Renal cortex interstitium (tissue), 11 donors: ENCODE results near the gene LYPD5. TPM values are rescaled to one million over a fixed set of nuclear protein-coding genes. Genes with fewer than 3 reads are reported as not detected.
"Not testable (repeated sequence)": the region's sequence is repeated elsewhere in the genome, so short reads cannot be mapped to it uniquely, and the experiment has no call there.

Experiments
- DNase-seq, 11 donors: peaks; one replicate each; pipeline ENCODE4 v3.0.0-alpha.2; 2013; ENCODE audit warnings: low read depth in 9 of 11, low spot score in 4 of 11; ENCODE audit errors: extremely low read depth in 1 of 11
- polyA plus RNA-seq, 3 donors: library from polyadenylated mRNA; unstranded; fragments of 120-200 nt; gene quantifications; one replicate each; pipeline ENCODE4 v1.2.1, GENCODE V29; 2013; ENCODE audit not compliant: insufficient read length in 3 of 3

The LYPD5 gene
- polyA plus RNA-seq, 3 donors = 0.17 to 0.41 (median 0.30) TPM

DNA sequence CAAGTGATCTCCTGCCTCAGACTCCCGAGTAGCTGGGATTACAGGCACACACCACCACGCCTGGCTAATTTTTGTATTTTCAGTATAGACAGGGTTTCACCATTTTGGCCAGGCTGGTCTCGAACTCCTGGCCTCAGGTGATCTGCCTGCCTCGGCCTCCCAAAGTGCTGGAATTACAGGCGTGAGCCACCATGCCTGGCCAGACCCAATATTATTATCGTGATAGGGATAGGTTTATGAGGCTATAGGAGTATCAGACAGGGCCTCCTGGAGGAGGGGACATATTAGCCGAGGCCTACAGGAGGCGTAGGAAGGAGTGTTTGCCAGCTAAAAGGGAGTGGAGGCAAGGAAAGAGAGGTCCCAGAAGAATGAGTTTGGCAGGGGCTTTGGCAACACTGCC is 37.6 kb downstream of the LYPD5 start:
- not testable (repeated sequence) for DNase-seq

GRCh38 chr19:43763473-43763939 is 38.7 kb downstream of the LYPD5 start:
- no peak for DNase-seq

DNA sequence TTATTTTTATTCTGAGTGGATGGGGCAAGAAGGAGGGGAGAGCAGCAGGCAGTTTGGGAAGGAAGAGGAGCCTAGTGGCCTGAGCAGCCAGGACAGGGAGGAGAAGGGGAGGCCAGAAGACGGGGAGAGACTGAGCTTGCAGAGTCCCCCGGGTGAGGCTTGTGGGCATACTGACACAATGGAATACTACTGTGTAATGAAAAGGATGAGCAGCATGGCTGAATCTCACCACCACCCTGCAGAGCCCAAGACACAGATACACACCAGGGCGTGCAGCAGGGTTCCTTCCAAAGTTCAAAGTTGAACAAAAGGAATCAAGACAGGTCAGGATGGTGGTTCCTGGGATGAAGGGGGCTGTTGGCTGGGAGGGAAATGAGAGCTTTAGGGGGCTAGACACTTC is 39.4 kb downstream of the LYPD5 start:
- no peak for DNase-seq

GRCh38 chr19:43760941-43761340 is 41.3 kb downstream of the LYPD5 start:
- DNase-seq = no peak

DNA sequence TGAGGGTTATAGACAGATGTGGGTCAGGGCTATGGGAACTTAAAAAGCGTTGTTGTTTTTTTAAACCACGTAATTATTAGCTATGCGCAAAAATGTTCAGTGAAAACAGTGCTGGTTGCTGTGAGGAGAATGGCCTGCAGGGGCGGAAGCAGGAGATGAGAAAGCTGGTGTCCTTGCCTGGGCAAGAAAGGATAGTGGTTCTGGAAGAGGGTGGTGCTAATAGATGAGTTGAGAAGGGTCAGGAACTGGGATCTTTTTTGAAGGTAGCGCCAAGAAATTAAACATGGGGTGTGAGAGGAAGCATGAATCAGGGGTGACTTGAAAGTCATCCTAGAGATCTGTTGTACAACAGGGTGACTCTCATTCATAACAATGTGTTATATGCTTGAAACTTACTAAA is 42.7 kb downstream of the LYPD5 start:
- no peak for DNase-seq

DNA sequence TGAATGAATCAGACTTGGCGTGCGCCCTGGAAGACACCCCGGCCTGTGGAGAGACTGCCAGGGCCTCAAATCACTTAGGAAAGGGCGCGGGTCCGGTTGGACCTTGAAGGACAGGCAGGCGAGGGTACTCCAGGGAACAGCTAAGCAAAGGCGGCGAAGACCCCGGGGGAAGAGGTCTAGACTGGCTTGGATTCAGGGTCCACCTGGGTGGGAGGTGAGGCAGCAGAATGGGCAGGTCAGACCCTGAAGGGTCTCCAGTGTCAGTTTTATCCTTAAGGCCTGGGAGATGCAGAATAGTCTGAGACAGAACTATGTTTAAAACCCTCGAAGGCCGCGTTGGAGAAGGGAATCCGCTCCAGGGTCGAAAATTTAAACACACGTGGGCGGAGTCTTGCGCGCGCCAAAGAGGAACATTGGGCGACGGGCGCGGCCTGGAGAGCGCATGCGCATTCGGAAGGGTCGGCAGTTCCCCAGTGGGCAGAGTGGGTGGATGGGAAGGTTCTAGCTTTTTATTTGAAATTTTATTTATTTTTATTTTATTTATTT is 46.9 kb downstream of the LYPD5 start:
- DNase-seq = peak in 9 of 11 donors; percentile 55 to 71 (median 65)

DNA sequence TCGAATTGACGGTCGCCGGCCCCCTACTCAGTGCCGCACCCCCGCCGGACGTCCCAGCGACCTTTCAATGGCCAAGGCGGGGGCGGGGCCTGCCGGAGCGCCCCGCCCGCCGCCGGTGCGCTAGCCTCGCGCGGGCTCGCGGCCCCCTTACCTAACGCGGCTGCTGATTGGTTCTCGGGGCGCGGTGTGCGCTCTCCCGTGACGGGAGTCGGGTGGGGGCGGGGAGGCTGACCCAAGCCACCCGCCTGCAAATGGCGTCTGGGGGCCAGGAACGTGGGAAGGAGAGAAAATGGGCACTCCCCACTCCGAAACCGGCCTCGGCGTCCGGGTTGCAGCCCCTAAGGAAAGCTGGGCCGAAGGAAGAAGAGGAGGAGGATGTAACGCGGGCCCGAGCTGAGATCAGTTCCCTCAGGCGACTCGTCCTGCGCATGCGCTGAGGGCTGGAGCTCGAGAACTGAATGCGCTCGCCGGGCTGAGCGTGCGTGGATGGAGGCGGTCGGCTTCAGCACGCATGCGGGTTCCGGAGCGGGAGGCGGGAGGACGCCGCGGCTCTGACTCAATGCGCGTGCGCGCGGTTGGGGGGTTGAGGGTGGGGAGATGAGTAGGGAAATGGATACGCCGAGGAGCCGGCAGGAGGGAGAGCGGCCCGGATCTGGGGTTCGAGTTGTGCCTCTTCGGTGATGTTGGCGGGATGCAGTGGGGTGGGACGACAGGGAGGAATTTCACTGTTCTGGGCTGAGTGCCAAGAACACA is 47.6 kb downstream of the LYPD5 start, which contains the start of gene SMG9:
Gene SMG9 (minus strand): TSS at position 460 of the 753 bp plus-strand sequence. CDS start 4,221 bp downstream, outside the sequence.
- DNase-seq = peak; percentile 91 to 99 (median 98)

GRCh38 chr19:43754253-43754502 is 48.1 kb downstream of the LYPD5 start:
- no peak for DNase-seq

DNA sequence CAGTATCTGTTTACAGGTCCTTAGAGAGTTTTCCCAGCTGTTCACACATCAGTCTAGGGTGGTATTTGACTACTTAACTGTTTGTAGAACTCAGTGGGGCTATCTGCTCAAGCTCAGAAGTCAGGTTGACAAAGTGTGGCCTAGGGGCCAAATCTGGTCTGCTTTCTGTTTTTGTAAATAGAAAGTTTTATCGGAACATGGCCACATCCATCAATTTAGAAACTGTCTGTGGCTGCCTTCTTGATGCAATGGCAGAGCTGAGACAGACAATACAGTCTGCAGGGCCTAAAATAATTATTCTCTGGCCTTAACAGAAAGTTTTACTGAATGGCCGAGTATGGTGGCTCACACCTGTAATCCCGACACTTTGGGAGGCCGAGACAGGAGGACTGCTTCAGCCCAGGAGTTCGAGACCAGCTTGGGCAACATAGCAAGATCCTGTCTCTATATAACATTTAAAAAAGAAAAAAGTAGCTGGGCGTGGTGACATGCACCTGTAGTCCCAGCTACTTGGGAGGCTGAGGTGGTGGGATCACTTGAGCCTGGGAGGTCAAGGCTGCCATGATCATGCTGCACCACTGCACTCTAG is 49.9 kb downstream of the LYPD5 start:
- no peak for DNase-seq

GRCh38 chr19:43751466-43752220 is 50.6 kb downstream of the LYPD5 start:
- DNase-seq = no peak

- no peak for DNase-seq
Observed at GRCh38 chr19:43749898-43750297, 52.3 kb downstream of the LYPD5 start.

- no peak for DNase-seq
Observed at GRCh38 chr19:43749152-43749551, 53.1 kb downstream of the LYPD5 start.

- no peak for DNase-seq
Observed at GRCh38 chr19:43748685-43749084, 53.6 kb downstream of the LYPD5 start.

DNA sequence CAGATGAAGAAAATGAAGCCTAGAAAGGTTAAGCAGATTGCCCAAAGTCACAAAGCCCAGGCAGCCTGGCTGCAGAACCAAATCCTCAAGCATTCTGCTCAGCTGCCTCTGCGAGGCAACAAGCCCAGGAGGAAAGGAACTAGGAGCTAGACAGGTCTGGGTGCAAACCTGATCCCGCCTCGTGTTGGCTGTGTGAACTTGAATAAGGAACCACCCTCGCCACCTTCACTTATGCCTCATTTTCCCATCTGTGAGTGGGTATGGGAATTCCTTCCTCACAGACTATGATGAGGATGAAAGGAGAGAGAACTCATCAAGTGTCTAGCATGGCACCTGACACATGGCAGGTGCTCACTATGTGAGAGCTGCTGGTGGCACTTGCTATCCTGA is 54.0 kb downstream of the LYPD5 start:
- DNase-seq = no peak

GRCh38 chr19:43747557-43748204 is 54.6 kb downstream of the LYPD5 start:
- DNase-seq = no peak

Other genes starting within 250 kb of the LYPD5 start
- 10 to 100 TPM; 61.0 to 81.4 (median 73.1) TPM for gene XRCC1, start 226.9 kb downstream of the LYPD5 start, polyA plus RNA-seq
- gene PINLYP, start 226.6 kb downstream of the LYPD5 start, polyA plus RNA-seq = 10 to 100 TPM; 16.6 to 19.1 (median 17.7) TPM
- gene IRGQ, start 206.3 kb downstream of the LYPD5 start, polyA plus RNA-seq = 10 to 100 TPM; 15.8 to 19.8 (median 16.2) TPM
- 10 to 100 TPM; 11.0 to 13.8 (median 13.3) TPM for gene ZNF576, start 205.9 kb downstream of the LYPD5 start, polyA plus RNA-seq
- gene SRRM5, start 190.4 kb downstream of the LYPD5 start, polyA plus RNA-seq = 1 to 10 TPM in 1 of 3 donors, under 1 TPM in 2; 0.67 to 2.1 (median 0.70) TPM
- 100 to 1,000 TPM in 2 of 3 donors, 10 to 100 TPM in 1; 79.5 to 128 (median 101) TPM for gene ZNF428, start 182.8 kb downstream of the LYPD5 start, polyA plus RNA-seq
- 10 to 100 TPM; 42.9 to 59.2 (median 50.2) TPM for gene CADM4, start 162.6 kb downstream of the LYPD5 start, polyA plus RNA-seq
- 10 to 100 TPM in 1 of 3 donors, 1 to 10 TPM in 2; 7.9 to 13.5 (median 10.0) TPM for gene PLAUR, start 132.3 kb downstream of the LYPD5 start, polyA plus RNA-seq
- gene IRGC, start 86.4 kb downstream of the LYPD5 start, polyA plus RNA-seq = not detected
- gene SMG9, start 47.5 kb downstream of the LYPD5 start, polyA plus RNA-seq = 10 to 100 TPM; 45.3 to 64.3 (median 53.6) TPM
- 1 to 10 TPM in 2 of 3 donors, under 1 TPM in 1; 0.70 to 2.8 (median 1.2) TPM for gene KCNN4, start 21.5 kb downstream of the LYPD5 start, polyA plus RNA-seq
- gene ZNF283, start 24.9 kb upstream of the LYPD5 start, polyA plus RNA-seq = 10 to 100 TPM; 14.5 to 22.3 (median 14.9) TPM
- gene ZNF404, start 81.5 kb upstream of the LYPD5 start, polyA plus RNA-seq = 10 to 100 TPM; 10.5 to 16.5 (median 16.5) TPM
- gene ZNF45, start 132.8 kb upstream of the LYPD5 start, polyA plus RNA-seq = 10 to 100 TPM; 25.0 to 31.0 (median 26.9) TPM
- gene ZNF221, start 148.8 kb upstream of the LYPD5 start, polyA plus RNA-seq = 1 to 10 TPM; 6.0 to 9.3 (median 7.2) TPM
- 10 to 100 TPM; 13.9 to 17.2 (median 14.3) TPM for gene ZNF155, start 181.7 kb upstream of the LYPD5 start, polyA plus RNA-seq
- 1 to 10 TPM; 6.0 to 7.7 (median 6.8) TPM for gene ZNF230, start 200.5 kb upstream of the LYPD5 start, polyA plus RNA-seq
- gene ZNF222, start 222.9 kb upstream of the LYPD5 start, polyA plus RNA-seq = 10 to 100 TPM in 2 of 3 donors, 1 to 10 TPM in 1; 9.7 to 11.4 (median 10.2) TPM
- 10 to 100 TPM; 10.7 to 15.1 (median 12.4) TPM for gene ZNF223, start 249.6 kb upstream of the LYPD5 start, polyA plus RNA-seq